Activated T-cell treated with anti-CD3 and anti-CD28 coated beads, Interleukin-2, amount 50 U/mL, for 48 hours (primary cell): Measurements from ENCODE around the gene ERGIC3.

ENCODE experiments used
- DNase-seq, 2 experiments: peaks; one replicate each; pipeline ENCODE4 v3.0.0-alpha.2; 2020

Gene ERGIC3

GRCh38 chr20:35599776-35600120 is 57.9 kb downstream of the ERGIC3 start:
- no peak for DNase-seq

- no peak for DNase-seq
Measured at GRCh38 chr20:35600176-35600992, 58.5 kb downstream of the ERGIC3 start.

DNA sequence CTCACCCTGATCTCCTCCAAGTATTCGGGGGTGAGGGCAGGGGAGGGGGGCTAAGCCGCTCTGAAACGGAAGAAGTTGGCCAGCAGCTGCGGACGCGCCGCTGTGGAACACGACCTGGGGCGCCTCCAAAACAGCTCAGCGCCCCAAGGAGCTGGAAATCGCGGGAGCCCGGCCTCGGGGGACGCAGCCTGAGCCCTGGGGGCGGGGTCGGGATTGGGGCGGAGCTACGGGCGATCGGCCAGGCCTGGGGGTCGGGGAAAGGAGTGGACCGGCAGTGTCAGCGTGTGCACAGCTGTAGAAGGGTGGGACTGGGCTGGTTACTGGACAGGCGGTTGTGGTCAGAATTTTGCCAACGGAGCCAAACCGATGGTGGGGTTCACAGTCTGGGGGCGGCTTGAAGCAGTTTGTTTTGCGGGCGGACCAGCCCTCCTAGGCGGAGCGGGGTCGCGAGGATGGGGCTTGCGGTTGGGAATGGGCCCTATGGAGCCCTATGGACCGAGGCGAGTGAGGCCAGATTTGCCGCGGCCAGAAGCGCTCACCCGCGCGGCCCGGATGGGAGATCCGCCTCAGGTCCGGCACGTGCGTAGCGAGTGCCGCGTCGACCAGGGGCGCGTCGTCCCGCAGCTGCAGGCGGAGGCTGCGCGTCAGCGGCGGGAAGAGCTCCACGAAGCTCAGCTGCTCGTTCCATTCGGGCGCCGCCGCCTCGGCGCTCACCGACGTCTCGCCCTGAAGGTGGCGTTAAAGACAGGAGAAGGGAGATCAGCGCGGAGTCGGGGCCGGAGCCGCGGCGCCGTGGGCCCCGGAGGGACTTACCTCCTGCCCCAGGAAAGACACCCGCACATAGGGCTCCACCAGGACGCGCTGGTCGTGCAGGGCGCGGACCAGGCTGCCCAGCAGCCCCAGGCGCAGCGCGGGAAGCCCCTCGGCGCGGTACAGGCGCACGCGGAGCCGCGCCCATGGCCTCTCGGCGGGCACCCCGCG is 59.4 kb downstream of the ERGIC3 start:
- peak; percentile 83 to 85 for DNase-seq

- DNase-seq = no peak
Measured at GRCh38 chr20:35601990-35602389, 60.1 kb downstream of the ERGIC3 start.

DNA sequence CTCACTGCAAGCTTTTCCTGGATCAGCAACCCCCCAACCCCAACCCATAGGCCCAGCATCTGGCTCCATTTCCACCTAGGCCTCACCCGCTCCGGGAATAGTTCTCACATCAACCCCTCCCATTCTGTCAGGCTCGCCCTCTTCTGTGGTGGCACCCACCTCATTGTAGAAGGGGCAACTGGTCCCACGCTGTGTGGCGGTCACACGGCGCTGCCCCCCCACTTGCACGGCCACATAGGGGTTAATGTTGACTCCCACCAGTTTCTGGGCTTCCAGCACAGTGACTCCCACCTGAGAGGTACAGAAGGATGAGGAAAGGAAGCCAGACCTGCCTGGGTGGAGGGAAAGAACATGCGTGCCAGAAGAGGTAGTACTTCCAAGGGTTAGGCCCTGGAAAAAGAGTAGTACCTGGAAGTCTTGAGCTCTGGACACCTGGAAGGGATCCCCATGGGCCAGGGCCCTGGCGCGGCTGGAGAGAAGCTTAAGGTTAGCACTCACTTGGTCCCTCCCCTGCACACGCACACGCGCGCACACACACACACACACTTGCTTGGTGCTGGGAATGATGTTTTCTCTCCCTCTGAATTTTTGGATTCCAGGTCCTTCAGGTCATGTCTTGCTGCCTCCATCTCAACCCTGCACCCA is 61.1 kb downstream of the ERGIC3 start:
- no peak for DNase-seq

DNA sequence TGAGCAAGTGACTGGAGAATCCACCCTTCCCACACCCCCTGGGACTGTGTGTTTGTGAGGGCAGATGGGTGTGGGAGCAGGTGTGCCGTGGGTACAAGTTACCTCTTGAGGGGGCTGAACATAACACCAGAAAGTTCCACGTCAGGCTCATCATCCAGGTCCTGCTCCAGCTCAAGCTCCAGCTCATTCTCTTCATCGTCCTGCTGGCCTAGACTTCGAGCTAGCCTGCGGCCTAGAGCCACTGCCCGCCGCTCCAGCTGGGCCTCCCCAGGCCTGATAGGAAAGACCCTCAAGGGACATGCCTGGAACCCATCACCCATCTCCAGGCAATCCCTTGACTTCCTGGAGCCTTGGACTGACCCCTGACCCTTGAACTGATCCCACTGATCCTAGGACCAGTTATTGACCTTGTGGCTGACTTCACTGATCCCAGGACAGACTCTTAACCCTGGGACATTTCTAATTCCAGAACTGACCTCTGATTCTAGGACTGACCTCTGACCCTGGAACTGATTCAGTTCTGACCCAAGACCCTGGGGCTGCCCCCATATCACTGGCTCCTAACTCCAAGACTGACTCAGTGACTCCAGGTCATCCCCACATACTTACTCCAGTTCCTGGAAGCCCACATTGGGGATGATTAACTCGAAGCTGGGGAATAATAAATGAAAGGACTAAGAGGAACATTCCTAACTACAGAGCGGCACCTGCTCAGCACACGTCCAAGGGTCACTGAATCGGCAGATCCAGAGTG is 62.0 kb downstream of the ERGIC3 start:
- DNase-seq = no peak

DNA sequence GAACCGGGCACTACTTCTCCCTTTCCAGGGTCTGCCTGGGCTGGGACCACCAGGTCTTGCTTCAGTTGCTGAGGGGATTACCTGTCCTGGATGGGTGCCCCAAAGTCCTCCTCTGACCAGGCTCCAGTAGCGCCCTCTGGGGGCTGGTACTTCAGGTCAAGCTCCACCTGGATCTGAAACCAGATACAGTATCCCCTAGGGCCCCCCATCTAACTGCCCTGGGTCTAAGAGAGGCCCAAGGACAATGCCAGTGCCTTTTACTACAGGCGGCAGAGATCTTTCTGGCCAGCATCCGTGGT is 62.5 kb downstream of the ERGIC3 start:
- DNase-seq = peak in 1 of 2 experiments; percentile 42

DNA sequence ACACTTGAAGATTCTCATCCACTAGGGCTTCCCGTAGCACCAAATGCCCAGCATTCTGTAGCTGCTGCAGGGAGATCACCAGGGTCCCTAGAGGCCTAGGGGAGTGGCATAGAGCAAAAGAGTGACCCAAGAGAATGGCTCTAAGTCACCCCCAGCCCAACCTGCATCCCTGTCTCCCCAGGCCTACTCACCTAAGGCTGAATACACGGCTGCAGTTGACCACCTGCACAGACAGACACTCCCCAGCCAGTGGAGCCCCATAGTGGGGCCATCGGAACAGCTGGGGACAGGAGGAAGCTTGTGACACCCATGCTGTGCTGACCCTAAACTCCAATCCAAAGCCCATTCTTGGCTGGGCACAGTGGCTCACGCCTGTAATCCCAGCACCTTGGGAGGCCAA is 64.2 kb downstream of the ERGIC3 start:
- no peak for DNase-seq
